Neutrophil (primary cell): ENCODE results near the gene DNAH3.

Experiments used
- H3K27ac ChIP-seq: fragments of 200-600 bp; sonication (generic); 2 replicates; pipeline ENCODE4 v1.5.1; 2016; ENCODE audit warnings: mild to moderate bottlenecking, moderate library complexity
- H3K27me3 ChIP-seq: fragments of 200-600 bp; sonication (generic); 2 replicates; pipeline ENCODE4 v1.6.0; 2016; ENCODE audit warnings: mild to moderate bottlenecking
- H3K36me3 ChIP-seq: fragments of 200-600 bp; sonication (generic); 2 replicates; pipeline ENCODE4 v1.5.1; 2017
- H3K4me1 ChIP-seq, 2 experiments: fragments of 200-600 bp in 1 of 2; sonication (generic) in 1 of 2; 1 replicate in 1 of 2; 2 replicates in 1 of 2; pipeline versions ENCODE4 v1.5.1 to v1.6.1; 2013 to 2016; ENCODE audit warnings: low read depth in 1 of 2, low read length in 1 of 2, mild to moderate bottlenecking in 1 of 2, moderate library complexity in 1 of 2; ENCODE audit not compliant: control insufficient read depth in 1 of 2, insufficient read depth in 1 of 2
- H3K4me3 ChIP-seq, 2 experiments: fragments of 200-600 bp in 1 of 2; sonication (generic) in 1 of 2; 1 replicate in 1 of 2; 2 replicates in 1 of 2; pipeline ENCODE4 v1.5.1; 2013 to 2016; ENCODE audit warnings: low read depth in 1 of 2, low read length in 1 of 2, mild to moderate bottlenecking in 1 of 2, moderate library complexity in 1 of 2
- H3K9me3 ChIP-seq: fragments of 200-600 bp; sonication (generic); 2 replicates; pipeline ENCODE4 v1.5.1; 2016
- TF ChIP-seq, protein P1 (sequence below): fragments of 200-600 bp; sonication (generic); IDR thresholded peaks from 2 replicates; pipeline ENCODE4 v1.5.1; 2016; ENCODE audit warnings: antibody characterized with exemption

The DNAH3 gene

GRCh38 chr16:21192991-21193390 is 42.3 kb upstream of the DNAH3 start:
- H3K4me1 ChIP-seq, result no peaks in the 10 kb centered on the region
- H3K9me3 ChIP-seq, result no peaks in the 10 kb centered on the region
- no peaks in the 10 kb centered on the region for H3K36me3 ChIP-seq
- peaks cover 15% of the 10 kb centered on the region for H3K27me3 ChIP-seq
- TF ChIP-seq, protein P1, sequence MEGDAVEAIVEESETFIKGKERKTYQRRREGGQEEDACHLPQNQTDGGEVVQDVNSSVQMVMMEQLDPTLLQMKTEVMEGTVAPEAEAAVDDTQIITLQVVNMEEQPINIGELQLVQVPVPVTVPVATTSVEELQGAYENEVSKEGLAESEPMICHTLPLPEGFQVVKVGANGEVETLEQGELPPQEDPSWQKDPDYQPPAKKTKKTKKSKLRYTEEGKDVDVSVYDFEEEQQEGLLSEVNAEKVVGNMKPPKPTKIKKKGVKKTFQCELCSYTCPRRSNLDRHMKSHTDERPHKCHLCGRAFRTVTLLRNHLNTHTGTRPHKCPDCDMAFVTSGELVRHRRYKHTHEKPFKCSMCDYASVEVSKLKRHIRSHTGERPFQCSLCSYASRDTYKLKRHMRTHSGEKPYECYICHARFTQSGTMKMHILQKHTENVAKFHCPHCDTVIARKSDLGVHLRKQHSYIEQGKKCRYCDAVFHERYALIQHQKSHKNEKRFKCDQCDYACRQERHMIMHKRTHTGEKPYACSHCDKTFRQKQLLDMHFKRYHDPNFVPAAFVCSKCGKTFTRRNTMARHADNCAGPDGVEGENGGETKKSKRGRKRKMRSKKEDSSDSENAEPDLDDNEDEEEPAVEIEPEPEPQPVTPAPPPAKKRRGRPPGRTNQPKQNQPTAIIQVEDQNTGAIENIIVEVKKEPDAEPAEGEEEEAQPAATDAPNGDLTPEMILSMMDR, result no peak
- no peak overlapping the region for H3K27ac ChIP-seq
- no peak overlapping the region for H3K4me3 ChIP-seq

- Histone ChIP-seq H3K9me3 (no peaks in the 10 kb centered on the region), H3K27ac (no peak overlapping the region), H3K27me3 (peaks cover 4% of the 10 kb centered on the region), H3K36me3 (no peaks in the 10 kb centered on the region), H3K4me3 (no peak overlapping the region), H3K4me1 (no peaks in the 10 kb centered on the region)
- TF ChIP-seq, protein P1, result no peak
Measured at GRCh38 chr16:21190599-21190998, 40.0 kb upstream of the DNAH3 start.

DNA sequence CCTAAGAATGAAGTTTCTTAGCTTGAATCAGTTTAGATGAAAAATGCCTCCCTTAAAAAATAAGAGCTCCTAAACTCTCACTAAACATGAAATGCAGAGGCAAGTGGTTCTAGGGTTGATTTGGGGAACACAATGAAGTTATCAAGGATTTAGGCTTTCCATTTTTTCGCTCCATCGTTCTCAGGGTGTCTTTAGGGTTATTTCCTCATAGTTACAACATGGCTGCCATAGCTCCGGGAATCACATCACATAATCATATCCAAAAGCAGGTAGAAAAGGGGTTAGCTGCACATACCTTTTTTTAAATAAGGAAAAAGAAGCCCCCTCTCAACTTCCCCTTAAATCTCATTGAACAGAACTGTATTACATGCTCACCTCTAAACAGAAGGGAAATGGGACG is 39.4 kb upstream of the DNAH3 start:
- no peaks in the 10 kb centered on the region for H3K36me3 ChIP-seq
- no peak overlapping the region for H3K4me3 ChIP-seq
- no peak overlapping the region for H3K27ac ChIP-seq
- H3K4me1 ChIP-seq, result no peaks in the 10 kb centered on the region
- H3K27me3 ChIP-seq, result peaks cover 4% of the 10 kb centered on the region
- H3K9me3 ChIP-seq, result no peaks in the 10 kb centered on the region
- TF ChIP-seq, protein P1, result no peak

DNA sequence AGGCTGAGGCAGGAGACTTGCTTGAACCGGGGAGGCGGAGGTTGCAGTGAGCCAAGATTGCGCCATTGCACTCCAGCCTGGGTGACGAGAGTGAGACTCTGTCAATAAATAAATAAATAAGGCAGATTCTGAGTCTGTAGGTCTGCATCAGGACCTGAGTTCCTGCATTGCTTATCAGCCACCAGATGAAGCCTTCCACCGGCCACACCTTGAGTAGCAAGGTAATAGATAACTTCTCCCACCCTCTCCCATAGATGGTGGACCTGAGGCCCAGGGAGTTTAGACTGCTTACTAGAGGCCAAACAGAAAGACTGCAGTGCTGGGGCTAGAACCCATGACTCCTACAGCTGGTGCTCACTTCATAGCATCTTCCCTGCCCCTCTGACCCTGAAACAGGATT is 38.7 kb upstream of the DNAH3 start:
- Histone ChIP-seq H3K36me3 (no peaks in the 10 kb centered on the region), H3K27me3 (peaks cover 4% of the 10 kb centered on the region), H3K4me3 (no peak overlapping the region), H3K27ac (no peak overlapping the region), H3K4me1 (no peaks in the 10 kb centered on the region), H3K9me3 (no peaks in the 10 kb centered on the region)
- TF ChIP-seq, protein P1, result no peak

GRCh38 chr16:21186326-21186691 is 35.7 kb upstream of the DNAH3 start:
- Histone ChIP-seq H3K27me3 (peaks cover 4% of the 10 kb centered on the region), H3K4me1 (no peaks in the 10 kb centered on the region), H3K4me3 (no peak overlapping the region), H3K36me3 (peaks cover 12% of the 10 kb centered on the region), H3K9me3 (no peaks in the 10 kb centered on the region), H3K27ac (no peak overlapping the region)
- TF ChIP-seq, protein P1, result no peak
